ENCODE measurements around the gene SLC17A5.

The SLC17A5 gene

GRCh38 chr6:73644030-73644429 lies 9.8 kb downstream of the SLC17A5 start:
- Histone ChIP-seq H3K4me2 (ENCODE audit: low read length) (no peak overlapping the region), H4K20me1 (ENCODE audit: insufficient read depth, low read length) (no peaks in the 10 kb centered on the region), H3K4me3 (ENCODE audit: low read length) (no peak overlapping the region), H3K27me3 (ENCODE audit: low read depth, low read length) (no peaks in the 10 kb centered on the region), H3K27ac (ENCODE audit: low read length) (no peak overlapping the region), H3K79me2 (ENCODE audit: low read length) (no peaks in the 10 kb centered on the region), H3K9ac (ENCODE audit: low read length) (no peak overlapping the region), H3K36me3 (replicated peaks; ENCODE audit: low read depth, low read length) (peaks cover under 1% of the 10 kb centered on the region), H3K9me3 (ENCODE audit: insufficient read depth, low read length) (no peaks in the 10 kb centered on the region), H3K4me1 (ENCODE audit: low read length) (peaks cover 9% of the 10 kb centered on the region), H2AFZ (ENCODE audit: low read depth, low read length) (no peak overlapping the region)
- TF ChIP-seq EZH2phosphoT487 (IDR thresholded peaks at IDR 0.05; ENCODE audit: low read depth) = no peak
- no peak for TF ChIP-seq CTCF (IDR thresholded peaks at IDR 0.05; ENCODE audit: low read depth, low read length)

- TF ChIP-seq EZH2phosphoT487 (IDR thresholded peaks at IDR 0.05; ENCODE audit: low read depth) (no peak), CTCF (IDR thresholded peaks at IDR 0.05; ENCODE audit: low read depth, low read length) (no peak)
- H3K4me1 ChIP-seq (ENCODE audit: low read length) = peaks cover 9% of the 10 kb centered on the region
- H3K4me2 ChIP-seq (ENCODE audit: low read length) = no peak overlapping the region
- no peak overlapping the region for H2AFZ ChIP-seq (ENCODE audit: low read depth, low read length)
- H3K36me3 ChIP-seq (replicated peaks; ENCODE audit: low read depth, low read length) = peaks cover 2% of the 10 kb centered on the region
- H3K27me3 ChIP-seq (ENCODE audit: low read depth, low read length) = no peaks in the 10 kb centered on the region
- no peak overlapping the region for H3K27ac ChIP-seq (ENCODE audit: low read length)
- no peaks in the 10 kb centered on the region for H4K20me1 ChIP-seq (ENCODE audit: insufficient read depth, low read length)
- no peaks in the 10 kb centered on the region for H3K79me2 ChIP-seq (ENCODE audit: low read length)
- H3K9ac ChIP-seq (ENCODE audit: low read length) = no peak overlapping the region
- H3K9me3 ChIP-seq (ENCODE audit: insufficient read depth, low read length) = no peaks in the 10 kb centered on the region
- H3K4me3 ChIP-seq (ENCODE audit: low read length) = no peak overlapping the region
Observed at GRCh38 chr6:73642530-73642929, 11.3 kb downstream of the SLC17A5 start.

- Histone ChIP-seq H3K79me2 (ENCODE audit: low read length) (no peaks in the 10 kb centered on the region), H3K4me2 (ENCODE audit: low read length) (no peak overlapping the region), H3K4me1 (ENCODE audit: low read length) (peaks cover 5% of the 10 kb centered on the region), H3K27ac (ENCODE audit: low read length) (no peak overlapping the region), H3K27me3 (ENCODE audit: low read depth, low read length) (no peaks in the 10 kb centered on the region), H4K20me1 (ENCODE audit: insufficient read depth, low read length) (no peaks in the 10 kb centered on the region), H3K9ac (ENCODE audit: low read length) (no peak overlapping the region), H3K36me3 (replicated peaks; ENCODE audit: low read depth, low read length) (peaks cover 2% of the 10 kb centered on the region), H3K4me3 (ENCODE audit: low read length) (no peak overlapping the region), H2AFZ (ENCODE audit: low read depth, low read length) (no peak overlapping the region), H3K9me3 (ENCODE audit: insufficient read depth, low read length) (no peaks in the 10 kb centered on the region)
- no peak for TF ChIP-seq CTCF (IDR thresholded peaks at IDR 0.05; ENCODE audit: low read depth, low read length)
Observed at GRCh38 chr6:73640179-73640750, 13.5 kb downstream of the SLC17A5 start.

- Histone ChIP-seq H3K27me3 (ENCODE audit: low read depth, low read length) (no peaks in the 10 kb centered on the region), H3K27ac (ENCODE audit: low read length) (no peak overlapping the region), H4K20me1 (ENCODE audit: insufficient read depth, low read length) (no peaks in the 10 kb centered on the region), H3K4me2 (ENCODE audit: low read length) (no peak overlapping the region), H2AFZ (ENCODE audit: low read depth, low read length) (no peak overlapping the region), H3K36me3 (replicated peaks; ENCODE audit: low read depth, low read length) (peaks cover 2% of the 10 kb centered on the region), H3K79me2 (ENCODE audit: low read length) (no peaks in the 10 kb centered on the region), H3K4me1 (ENCODE audit: low read length) (no peaks in the 10 kb centered on the region), H3K9me3 (ENCODE audit: insufficient read depth, low read length) (no peaks in the 10 kb centered on the region), H3K4me3 (ENCODE audit: low read length) (no peak overlapping the region), H3K9ac (ENCODE audit: low read length) (no peak overlapping the region)
- TF ChIP-seq EZH2phosphoT487 (IDR thresholded peaks at IDR 0.05; ENCODE audit: low read depth) = no peak
- TF ChIP-seq CTCF (IDR thresholded peaks at IDR 0.05; ENCODE audit: low read depth, low read length) = no peak
Observed at GRCh38 chr6:73639040-73639439, 14.8 kb downstream of the SLC17A5 start.
